Osteoblast (primary cell): Measurements from ENCODE around the gene NCAM1. TPM values are rescaled to one million over a fixed set of nuclear protein-coding genes. Genes with fewer than 3 reads are reported as not detected.
"Not testable (repeated sequence)": the region's sequence is repeated elsewhere in the genome, so short reads cannot be mapped to it uniquely, and the experiment has no call there.

ENCODE experiments used
- DNase-seq: peaks from one replicate; pipeline ENCODE4 v3.0.0; 2011; ENCODE audit warnings: low spot score, mixed read lengths; ENCODE audit not compliant: insufficient read length; ENCODE audit errors: missing footprints
- H2AFZ ChIP-seq: 2 replicates; pipeline ENCODE4 v1.6.0; 2011; ENCODE audit warnings: mild to moderate bottlenecking, low read length
- H3K27ac ChIP-seq: 2 replicates; pipeline ENCODE4 v1.5.1; 2011; ENCODE audit warnings: mild to moderate bottlenecking, low read depth, low read length, moderate library complexity
- H3K27me3 ChIP-seq: 2 replicates; pipeline ENCODE4 v1.6.0; 2012; ENCODE audit warnings: mild to moderate bottlenecking, control low read depth, inconsistent platforms, low read length, moderate library complexity; ENCODE audit not compliant: insufficient read depth
- H3K36me3 ChIP-seq: 2 replicates; pipeline ENCODE4 v1.5.1; 2011; ENCODE audit warnings: mild to moderate bottlenecking, low read length, control low read depth, moderate library complexity; ENCODE audit not compliant: insufficient read depth
- H3K4me1 ChIP-seq: 2 replicates; pipeline ENCODE4 v1.5.1; 2011; ENCODE audit warnings: mild to moderate bottlenecking, low read length, control low read depth, moderate library complexity; ENCODE audit not compliant: insufficient read depth
- H3K4me2 ChIP-seq: 2 replicates; pipeline ENCODE4 v1.6.0; 2011; ENCODE audit warnings: mild to moderate bottlenecking, low read length; ENCODE audit not compliant: insufficient read depth
- H3K4me3 ChIP-seq: fragments of 200-600 bp; sonication (generic); 3 replicates; pipeline ENCODE4 v1.5.1; 2012; ENCODE audit warnings: mild to moderate bottlenecking, low read length, inconsistent platforms; ENCODE audit not compliant: insufficient read depth
- H3K79me2 ChIP-seq: 2 replicates; pipeline ENCODE4 v1.6.0; 2012; ENCODE audit warnings: mild to moderate bottlenecking, low read length, control low read depth, inconsistent platforms; ENCODE audit not compliant: insufficient read depth
- H3K9me3 ChIP-seq: 2 replicates; pipeline ENCODE4 v1.5.1; 2011; ENCODE audit warnings: low read depth, low read length, control low read depth
- H4K20me1 ChIP-seq: 2 replicates; pipeline ENCODE4 v1.6.0; 2012; ENCODE audit warnings: mild to moderate bottlenecking, low read length, control low read depth; ENCODE audit not compliant: insufficient read depth
- CTCF ChIP-seq: IDR thresholded peaks from 2 replicates; pipeline ENCODE4 v1.5.1; 2011; ENCODE audit warnings: mild to moderate bottlenecking, low read depth, low read length, moderate library complexity; ENCODE audit errors: extremely low read depth
- total RNA-seq: library from RNA; depleted of rRNA; stranded (reverse); fragments of >200 nt; gene quantifications from 2 replicates; pipeline ENCODE4 v1.2.3, GENCODE V29; 2012

The NCAM1 gene
- total RNA-seq, 1 donor = 2.2 TPM

- no peaks in the 10 kb centered on the region for H3K79me2 ChIP-seq
- no peaks in the 10 kb centered on the region for H3K4me1 ChIP-seq
- DNase-seq = no peak
- no peak overlapping the region for H3K4me3 ChIP-seq
- no peaks in the 10 kb centered on the region for H4K20me1 ChIP-seq
- no peak overlapping the region for H3K4me2 ChIP-seq
- TF ChIP-seq CTCF = no peak
- no peak overlapping the region for H3K27ac ChIP-seq
- H2AFZ ChIP-seq = no peak overlapping the region
- no peaks in the 10 kb centered on the region for H3K9me3 ChIP-seq
- no peaks in the 10 kb centered on the region for H3K27me3 ChIP-seq
- no peaks in the 10 kb centered on the region for H3K36me3 ChIP-seq
Observed at GRCh38 chr11:113048820-113049768, 87.9 kb downstream of the NCAM1 start.

- H3K4me2 ChIP-seq, H3K27ac ChIP-seq, H3K4me1 ChIP-seq: not testable (repeated sequence)
Observed at GRCh38 chr11:113053042-113053441, 91.8 kb downstream of the NCAM1 start.

GRCh38 chr11:113057038-113057437 is 95.8 kb downstream of the NCAM1 start:
- Histone ChIP-seq H4K20me1 (no peaks in the 10 kb centered on the region), H3K36me3 (no peaks in the 10 kb centered on the region), H3K4me3 (no peak overlapping the region), H3K4me1 (no peaks in the 10 kb centered on the region), H3K27me3 (no peaks in the 10 kb centered on the region), H3K9me3 (no peaks in the 10 kb centered on the region), H3K79me2 (no peaks in the 10 kb centered on the region), H3K4me2 (no peak overlapping the region), H2AFZ (no peak overlapping the region), H3K27ac (no peak overlapping the region)
- DNase-seq = no peak
- no peak for TF ChIP-seq CTCF

More at GRCh38 chr11:113053042-113053441, 91.8 kb downstream of the NCAM1 start:
- H3K9me3 ChIP-seq, H3K79me2 ChIP-seq, H3K36me3 ChIP-seq, DNase-seq, H3K27me3 ChIP-seq, H3K4me3 ChIP-seq, H4K20me1 ChIP-seq, H2AFZ ChIP-seq: not testable (repeated sequence)

GRCh38 chr11:113059548-113059947 is 98.3 kb downstream of the NCAM1 start:
- Histone ChIP-seq H2AFZ (no peak overlapping the region), H3K4me2 (no peak overlapping the region), H3K79me2 (no peaks in the 10 kb centered on the region), H3K4me3 (no peak overlapping the region), H3K27me3 (no peaks in the 10 kb centered on the region), H3K4me1 (no peaks in the 10 kb centered on the region), H3K36me3 (no peaks in the 10 kb centered on the region), H3K9me3 (no peaks in the 10 kb centered on the region), H4K20me1 (no peaks in the 10 kb centered on the region), H3K27ac (no peak overlapping the region)
- no peak for TF ChIP-seq CTCF
- DNase-seq = no peak
